Brain microvascular endothelial cell (primary cell): Measurements from ENCODE around the gene TAS2R31.

Source experiments
- DNase-seq: peaks from one replicate; pipeline ENCODE4 v3.0.0-alpha.2; 2020
- H3K27ac ChIP-seq: fragments of 250-450 bp; sonication (Bioruptor Pico); 2 replicates; pipeline ENCODE4 v1.5.1; 2020; ENCODE audit warnings: mild to moderate bottlenecking, moderate library complexity
- H3K27me3 ChIP-seq: fragments of 250-450 bp; sonication (Bioruptor Pico); replicated peaks from 2 replicates; pipeline ENCODE4 v1.5.1; 2020; ENCODE audit warnings: mild to moderate bottlenecking
- H3K36me3 ChIP-seq: fragments of 250-450 bp; sonication (Bioruptor Pico); replicated peaks from 2 replicates; pipeline ENCODE4 v1.5.1; 2020; ENCODE audit warnings: mild to moderate bottlenecking
- H3K4me3 ChIP-seq: 2 replicates; pipeline ENCODE4 v1.5.1; 2011; ENCODE audit warnings: low read depth, mild to moderate bottlenecking, control low read depth, low read length, moderate library complexity
- in situ Hi-C: cut with HindIII; loops from 2 replicates; pipeline ENCODE4 v1.10.0; 2017; ENCODE audit warnings: low sequenced_read_pairs, low pct_ligation_motif_present
- TF ChIP-seq, protein P1 (sequence below): IDR thresholded peaks from 2 replicates; pipeline ENCODE4 v1.5.1; 2011; ENCODE audit warnings: low read depth, mild to moderate bottlenecking, moderate library complexity, low read length, control low read depth, inconsistent platforms; ENCODE audit errors: missing control alignments

The TAS2R31 gene, protein sequence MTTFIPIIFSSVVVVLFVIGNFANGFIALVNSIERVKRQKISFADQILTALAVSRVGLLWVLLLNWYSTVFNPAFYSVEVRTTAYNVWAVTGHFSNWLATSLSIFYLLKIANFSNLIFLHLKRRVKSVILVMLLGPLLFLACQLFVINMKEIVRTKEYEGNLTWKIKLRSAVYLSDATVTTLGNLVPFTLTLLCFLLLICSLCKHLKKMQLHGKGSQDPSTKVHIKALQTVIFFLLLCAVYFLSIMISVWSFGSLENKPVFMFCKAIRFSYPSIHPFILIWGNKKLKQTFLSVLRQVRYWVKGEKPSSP

DNA sequence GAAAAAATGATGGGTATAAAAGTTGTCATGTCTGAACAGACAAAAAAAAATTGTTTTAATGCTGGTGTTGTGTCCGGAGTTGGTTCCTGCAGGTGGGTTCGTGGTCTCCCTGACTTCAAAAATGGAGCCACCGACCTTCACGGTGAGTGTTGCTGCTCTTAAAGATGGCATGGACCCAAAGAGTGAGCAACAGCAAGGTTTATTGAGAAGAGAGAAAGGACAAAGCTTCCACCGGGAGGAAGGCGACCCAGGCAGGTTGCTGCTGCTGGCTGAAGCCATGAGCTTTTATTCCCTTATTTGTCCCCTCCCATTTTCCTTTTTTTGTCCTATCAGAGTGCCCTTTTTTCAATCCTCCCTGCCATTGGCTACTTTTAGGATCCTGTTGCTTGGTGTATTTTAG lies at the start of gene TAS2R31:
Gene TAS2R31, minus strand, starts transcription at position 101 of the 400 bp plus-strand sequence. Its CDS starts 72 bp downstream, at position 29.
- in situ Hi-C loops, result no loop called here
- no peak within 1 kb of the TSS for H3K4me3 ChIP-seq
- no peaks in the 10 kb centered on the region for H3K36me3 ChIP-seq
- no peaks in the 10 kb centered on the region for H3K27me3 ChIP-seq
- TF ChIP-seq, protein P1, sequence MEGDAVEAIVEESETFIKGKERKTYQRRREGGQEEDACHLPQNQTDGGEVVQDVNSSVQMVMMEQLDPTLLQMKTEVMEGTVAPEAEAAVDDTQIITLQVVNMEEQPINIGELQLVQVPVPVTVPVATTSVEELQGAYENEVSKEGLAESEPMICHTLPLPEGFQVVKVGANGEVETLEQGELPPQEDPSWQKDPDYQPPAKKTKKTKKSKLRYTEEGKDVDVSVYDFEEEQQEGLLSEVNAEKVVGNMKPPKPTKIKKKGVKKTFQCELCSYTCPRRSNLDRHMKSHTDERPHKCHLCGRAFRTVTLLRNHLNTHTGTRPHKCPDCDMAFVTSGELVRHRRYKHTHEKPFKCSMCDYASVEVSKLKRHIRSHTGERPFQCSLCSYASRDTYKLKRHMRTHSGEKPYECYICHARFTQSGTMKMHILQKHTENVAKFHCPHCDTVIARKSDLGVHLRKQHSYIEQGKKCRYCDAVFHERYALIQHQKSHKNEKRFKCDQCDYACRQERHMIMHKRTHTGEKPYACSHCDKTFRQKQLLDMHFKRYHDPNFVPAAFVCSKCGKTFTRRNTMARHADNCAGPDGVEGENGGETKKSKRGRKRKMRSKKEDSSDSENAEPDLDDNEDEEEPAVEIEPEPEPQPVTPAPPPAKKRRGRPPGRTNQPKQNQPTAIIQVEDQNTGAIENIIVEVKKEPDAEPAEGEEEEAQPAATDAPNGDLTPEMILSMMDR, result no peak
- DNase-seq, result no peak
- H3K27ac ChIP-seq, result no peak within 1 kb of the TSS

DNA sequence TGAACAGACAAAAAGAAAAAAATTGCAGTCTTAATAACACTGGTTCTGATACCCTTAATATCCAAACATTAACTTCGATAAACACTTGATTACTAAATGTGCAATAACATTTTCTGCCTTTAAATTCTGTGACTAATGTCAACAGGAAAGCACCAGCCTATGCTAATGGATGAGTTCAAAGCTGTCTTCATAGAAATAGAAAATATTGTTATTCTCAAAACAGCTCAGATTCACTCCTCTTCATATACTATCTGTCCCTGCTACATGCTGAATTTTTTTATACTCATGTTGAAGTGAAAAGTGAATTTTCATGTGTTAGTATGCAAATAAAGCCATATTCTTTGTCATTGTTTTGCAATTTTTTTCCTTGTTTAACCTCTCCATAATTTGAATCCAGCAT lies 47.0 kb upstream of the TAS2R31 start:
- Histone ChIP-seq H3K4me3 (no peak overlapping the region), H3K36me3 (no peaks in the 10 kb centered on the region), H3K27ac (no peak overlapping the region), H3K27me3 (no peaks in the 10 kb centered on the region)
- TF ChIP-seq, protein P1, result no peak
- DNase-seq, result no peak
- in situ Hi-C loops, result no loop called here

DNA sequence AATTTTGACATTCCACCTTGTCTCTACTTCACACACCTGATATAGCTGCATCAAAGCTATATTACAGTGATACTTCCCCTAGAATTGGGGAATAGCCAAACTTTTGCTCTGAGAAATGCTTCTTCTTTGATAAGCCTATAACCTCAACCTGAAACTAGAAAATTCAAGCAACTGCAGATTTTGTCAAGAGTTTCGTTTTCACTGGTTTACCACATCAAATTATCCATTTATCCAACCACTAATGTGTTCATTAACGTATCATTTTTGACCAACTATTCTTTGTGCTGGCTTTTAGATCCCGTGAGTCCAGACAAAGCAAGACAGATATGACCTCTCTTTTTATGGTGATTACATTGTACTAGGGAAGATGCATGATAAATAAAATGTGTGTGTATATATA lies 44.4 kb upstream of the TAS2R31 start:
- Histone ChIP-seq H3K36me3 (no peaks in the 10 kb centered on the region), H3K27me3 (no peaks in the 10 kb centered on the region), H3K4me3 (no peak overlapping the region), H3K27ac (no peak overlapping the region)
- TF ChIP-seq, protein P1, result no peak
- DNase-seq, result no peak
- in situ Hi-C loops, result no loop called here

DNA sequence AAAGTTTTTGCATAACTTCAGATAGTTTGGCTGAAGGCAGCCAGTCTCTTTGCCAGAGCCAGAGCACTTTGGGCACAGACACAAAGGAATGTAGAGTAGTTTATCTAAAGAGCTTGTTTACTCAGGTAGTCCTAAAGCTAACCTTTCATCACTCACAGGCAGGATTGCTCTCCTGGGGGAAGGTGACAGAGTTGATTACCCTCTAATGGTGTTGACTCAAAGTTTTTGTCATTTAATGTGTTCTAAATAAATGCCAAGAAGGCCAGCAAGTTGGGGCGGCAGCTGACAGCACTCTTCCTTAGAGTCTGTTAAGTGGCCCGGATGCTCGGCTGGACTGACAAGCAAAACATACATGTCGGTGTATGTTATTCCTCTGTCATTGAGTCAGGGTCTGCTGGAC lies 40.2 kb upstream of the TAS2R31 start:
- H3K36me3 ChIP-seq, result no peaks in the 10 kb centered on the region
- H3K27me3 ChIP-seq, result no peaks in the 10 kb centered on the region
- in situ Hi-C loops, result no loop called here
- TF ChIP-seq, protein P1, result no peak
- no peak overlapping the region for H3K27ac ChIP-seq
- no peak overlapping the region for H3K4me3 ChIP-seq
- no peak for DNase-seq

DNA sequence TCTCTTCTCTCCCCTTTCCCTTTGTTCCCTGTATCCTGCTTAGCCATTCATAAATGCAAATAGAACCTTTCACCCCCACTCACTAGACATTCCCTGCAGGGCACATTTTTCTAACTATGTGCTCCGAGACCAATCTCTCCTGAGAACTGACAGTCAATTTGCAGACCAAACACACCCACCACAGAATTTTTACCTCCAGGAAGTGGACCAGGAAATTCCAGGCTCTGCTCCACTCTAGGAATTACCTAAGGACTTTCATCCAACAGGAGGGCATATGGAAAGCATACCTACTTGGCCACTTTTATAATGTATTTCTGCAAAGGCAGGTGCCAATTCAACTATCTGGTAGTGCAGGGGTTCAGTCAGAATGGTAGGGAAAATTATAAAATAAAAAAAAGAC lies 39.8 kb upstream of the TAS2R31 start:
- TF ChIP-seq, protein P1, result no peak
- no peaks in the 10 kb centered on the region for H3K27me3 ChIP-seq
- in situ Hi-C loops, result no loop called here

More for the DNA sequence above, 39.8 kb upstream of the TAS2R31 start:
- Histone ChIP-seq H3K4me3 (no peak overlapping the region), H3K36me3 (no peaks in the 10 kb centered on the region), H3K27ac (no peak overlapping the region)
- no peak for DNase-seq
